Fibroblast of lung (primary cell): ENCODE data around the gene MARK3.

Source experiments
- CTCF ChIP-seq, 2 donors: IDR thresholded peaks in 1 of 2; conservative IDR thresholded peaks in 1 of 2; 1 replicate in 1 of 2; 2 replicates in 1 of 2; pipeline ENCODE4 v1.5.1; 2011 to 2012; ENCODE audit warnings: low read length in 2 of 2, control low read depth in 1 of 2, inconsistent platforms in 1 of 2, low read depth in 1 of 2, mild to moderate bottlenecking in 1 of 2
- EZH2 ChIP-seq: IDR thresholded peaks from 2 replicates; pipeline ENCODE4 v1.5.1; 2012; ENCODE audit warnings: low read length, control low read depth, mild to moderate bottlenecking; ENCODE audit errors: missing control alignments

DNA sequence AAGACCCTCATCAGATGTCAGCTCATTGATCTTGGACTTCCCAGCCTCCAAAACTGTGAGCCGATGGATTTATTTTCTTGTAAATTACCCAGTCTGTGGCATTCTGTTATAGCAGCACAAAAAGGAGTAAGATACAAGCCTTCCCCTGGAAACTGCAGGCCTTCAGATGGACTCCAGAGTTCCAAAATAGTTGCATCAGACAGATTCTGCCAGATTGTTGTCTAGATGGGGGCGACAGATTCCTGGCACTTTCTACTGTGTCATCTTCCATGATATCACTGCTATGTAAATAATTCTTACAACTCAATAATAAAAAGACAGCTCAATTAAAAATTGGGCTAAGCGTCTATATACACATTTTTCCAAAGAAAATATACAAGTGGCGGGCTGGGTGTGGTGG lies 17.2 kb upstream of the MARK3 start:
- TF ChIP-seq CTCF (conservative IDR thresholded peaks at IDR 0.05 in 1 of 2, IDR thresholded peaks at IDR 0.05 in 1 of 2; ENCODE audit: low read depth in 1 of 2, low read length in 2 of 2) = no peak
- no peak for TF ChIP-seq EZH2
